ENCODE results near the gene KHSRP.

GRCh38 chr19:6451583-6452222 lies 27.1 kb upstream of the KHSRP start:
- TF ChIP-seq CTCF (IDR thresholded peaks at IDR 0.05), result no peak
- TF ChIP-seq POLR2AphosphoS5 (IDR thresholded peaks at IDR 0.05; ENCODE audit: insufficient read depth in 1 of 2, low read depth in 1 of 2), result no peak
- TF ChIP-seq POLR2A (IDR thresholded peaks at IDR 0.05), result no peak

Measured in vagina (tissue), 2 donors.